HUES6 (cell line): ENCODE data around the gene ANTXR1.

ENCODE experiments used
- H3K27ac ChIP-seq: 2 replicates; pipeline ENCODE4 v1.7.0; 2013; ENCODE audit warnings: low read depth, mild to moderate bottlenecking, low read length, inconsistent platforms
- H3K27me3 ChIP-seq: 2 replicates; pipeline ENCODE4 v1.6.1; 2013; ENCODE audit warnings: low read length; ENCODE audit not compliant: control insufficient read depth, insufficient read depth
- H3K36me3 ChIP-seq: 2 replicates; pipeline ENCODE4 v1.6.1; 2013; ENCODE audit warnings: low read length; ENCODE audit not compliant: control insufficient read depth, insufficient read depth
- H3K4me1 ChIP-seq: 2 replicates; pipeline ENCODE4 v1.6.1; 2013; ENCODE audit warnings: low read length; ENCODE audit not compliant: control insufficient read depth, insufficient read depth
- H3K4me3 ChIP-seq: 2 replicates; pipeline ENCODE4 v1.5.1; 2013; ENCODE audit warnings: low read depth, low read length
- H3K9ac ChIP-seq: one replicate; pipeline ENCODE4 v1.6.1; 2013; ENCODE audit warnings: mild to moderate bottlenecking, low read length
- H3K9me3 ChIP-seq: 2 replicates; pipeline ENCODE4 v1.6.1; 2013; ENCODE audit warnings: low read depth, low read length; ENCODE audit not compliant: control insufficient read depth, insufficient read depth

ANTXR1 gene

DNA sequence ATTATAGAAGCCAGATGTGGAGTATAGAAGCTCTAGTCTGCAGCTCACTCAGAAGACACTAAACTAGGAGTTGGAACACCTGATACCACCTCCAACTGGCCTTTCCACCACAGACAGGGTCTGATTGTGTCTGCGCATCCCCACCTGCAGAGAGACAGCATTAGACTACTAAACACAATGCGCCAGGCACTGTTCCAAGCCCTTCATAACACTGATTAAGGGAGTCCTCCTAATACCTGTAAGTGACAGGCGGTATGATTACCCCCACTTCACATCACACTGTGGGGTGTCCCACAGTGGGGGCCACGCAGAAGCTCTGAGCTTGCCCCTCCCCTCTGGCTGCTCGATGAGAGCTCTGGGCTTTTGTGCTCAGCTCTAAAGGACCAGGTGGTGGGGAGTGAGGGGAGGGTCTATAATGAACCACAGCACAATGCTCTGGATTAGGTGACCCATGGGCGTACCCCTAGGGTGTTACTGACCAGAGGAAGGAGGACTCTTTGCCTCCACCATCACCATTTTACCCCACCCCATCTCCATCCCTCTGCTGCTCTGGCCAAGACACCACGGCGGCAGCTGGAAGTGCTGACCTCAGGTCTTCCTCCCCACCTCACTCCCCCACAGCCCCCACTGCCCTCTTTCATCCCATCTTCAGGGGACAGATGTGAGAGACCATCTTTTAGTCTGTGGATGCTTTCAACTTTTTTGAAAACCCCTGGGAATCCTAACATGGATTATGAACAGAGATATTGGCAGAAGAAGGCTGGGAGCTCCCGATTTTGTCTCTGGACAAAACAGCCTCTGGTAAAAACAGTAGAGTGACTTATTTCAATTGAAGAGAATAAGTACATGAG is 228.9 kb downstream of the ANTXR1 start:
- Histone ChIP-seq H3K9me3 (no peaks in the 10 kb centered on the region), H3K4me1 (no peaks in the 10 kb centered on the region), H3K9ac (no peak overlapping the region), H3K4me3 (no peak overlapping the region), H3K27ac (no peak overlapping the region), H3K36me3 (peaks cover 8% of the 10 kb centered on the region; the same call in 1 of the 2 replicates), H3K27me3 (no peaks in the 10 kb centered on the region)

DNA sequence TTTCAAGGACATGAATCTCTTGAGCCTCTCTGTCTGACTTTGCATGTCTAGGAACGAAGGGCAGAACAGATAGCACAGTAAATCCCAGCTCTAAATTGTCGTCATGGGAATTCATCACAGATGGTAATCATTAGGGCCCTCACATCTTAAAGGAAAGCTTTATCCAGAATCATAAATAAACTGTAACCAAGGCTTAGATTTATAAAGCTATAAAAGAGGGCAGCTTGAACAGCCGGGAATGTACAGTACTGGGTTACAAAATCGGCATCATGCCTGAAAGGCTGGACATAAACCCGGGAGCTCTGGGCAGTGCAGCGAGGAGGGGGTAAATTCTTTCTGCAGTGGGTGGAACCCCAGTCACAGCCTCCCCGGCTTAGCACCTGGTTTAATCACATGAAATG is 229.7 kb downstream of the ANTXR1 start:
- no peaks in the 10 kb centered on the region for H3K9me3 ChIP-seq
- no peak overlapping the region for H3K9ac ChIP-seq
- H3K4me3 ChIP-seq, result no peak overlapping the region
- H3K36me3 ChIP-seq, result peaks cover 12% of the 10 kb centered on the region; the same call in 1 of the 2 replicates
- H3K4me1 ChIP-seq, result no peaks in the 10 kb centered on the region
- H3K27ac ChIP-seq, result no peak overlapping the region
- no peaks in the 10 kb centered on the region for H3K27me3 ChIP-seq

DNA sequence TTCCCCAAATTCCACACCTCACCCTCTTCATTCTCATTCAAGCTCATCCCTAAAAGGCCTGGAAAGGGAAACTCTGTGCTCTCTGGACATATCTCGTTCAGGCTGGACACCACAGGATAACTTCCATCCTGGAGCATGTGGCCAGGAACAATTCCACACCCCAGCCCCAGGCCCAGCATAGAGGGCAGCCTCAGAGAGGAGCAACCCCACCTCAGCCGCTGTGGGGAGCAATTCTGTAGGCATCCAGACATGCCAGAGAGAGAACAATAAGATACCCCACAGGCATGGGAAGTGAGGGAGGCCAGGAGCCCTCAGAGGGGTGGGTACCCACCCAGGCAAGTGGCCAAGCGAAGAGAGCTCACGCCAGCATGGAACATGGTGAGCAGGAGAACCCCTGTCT is 230.7 kb downstream of the ANTXR1 start:
- Histone ChIP-seq H3K36me3 (peaks cover 12% of the 10 kb centered on the region; the same call in 1 of the 2 replicates), H3K4me1 (no peaks in the 10 kb centered on the region), H3K27ac (no peak overlapping the region), H3K27me3 (no peaks in the 10 kb centered on the region), H3K9me3 (no peaks in the 10 kb centered on the region), H3K9ac (no peak overlapping the region), H3K4me3 (no peak overlapping the region)

- no peaks in the 10 kb centered on the region for H3K4me1 ChIP-seq
- no peak overlapping the region for H3K27ac ChIP-seq
- H3K4me3 ChIP-seq, result no peak overlapping the region
- H3K9me3 ChIP-seq, result no peaks in the 10 kb centered on the region
- H3K36me3 ChIP-seq, result peaks cover 12% of the 10 kb centered on the region; the same call in 1 of the 2 replicates
- H3K9ac ChIP-seq, result no peak overlapping the region
- no peaks in the 10 kb centered on the region for H3K27me3 ChIP-seq
These were observed 231.9 kb downstream of the ANTXR1 start for GRCh38 chr2:69244882-69245281.

DNA sequence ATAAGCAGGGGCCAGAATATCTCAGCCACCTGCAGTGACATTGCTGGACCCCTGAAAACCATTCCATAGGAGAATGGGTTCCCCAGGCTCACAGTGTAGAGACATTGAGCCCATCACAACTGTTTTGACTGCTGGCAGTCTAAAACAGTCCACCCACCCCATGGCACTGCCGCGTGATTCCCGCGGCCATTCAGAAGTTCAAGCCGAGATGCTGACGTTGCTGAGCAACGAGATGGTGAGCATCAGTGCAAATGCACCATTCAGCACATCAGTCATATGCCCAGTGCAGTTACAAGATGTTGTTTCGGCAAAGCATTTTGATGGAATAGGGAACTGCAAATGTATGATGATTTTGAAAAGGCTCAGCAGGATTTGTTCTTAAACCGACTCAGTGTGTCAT is 234.6 kb downstream of the ANTXR1 start:
- H3K4me3 ChIP-seq, result no peak overlapping the region
- peaks cover 12% of the 10 kb centered on the region; the same call in 1 of the 2 replicates for H3K36me3 ChIP-seq
- H3K9me3 ChIP-seq, result no peaks in the 10 kb centered on the region
- H3K9ac ChIP-seq, result no peak overlapping the region
- no peaks in the 10 kb centered on the region for H3K4me1 ChIP-seq
- H3K27me3 ChIP-seq, result no peaks in the 10 kb centered on the region
- no peak overlapping the region for H3K27ac ChIP-seq

GRCh38 chr2:69248232-69248631 is 235.3 kb downstream of the ANTXR1 start:
- H3K27me3 ChIP-seq, result no peaks in the 10 kb centered on the region
- H3K9me3 ChIP-seq, result no peaks in the 10 kb centered on the region
- peaks cover 12% of the 10 kb centered on the region; the same call in 1 of the 2 replicates for H3K36me3 ChIP-seq
- H3K4me3 ChIP-seq, result no peak overlapping the region
- H3K27ac ChIP-seq, result no peak overlapping the region
- H3K4me1 ChIP-seq, result no peaks in the 10 kb centered on the region
- no peak overlapping the region for H3K9ac ChIP-seq

DNA sequence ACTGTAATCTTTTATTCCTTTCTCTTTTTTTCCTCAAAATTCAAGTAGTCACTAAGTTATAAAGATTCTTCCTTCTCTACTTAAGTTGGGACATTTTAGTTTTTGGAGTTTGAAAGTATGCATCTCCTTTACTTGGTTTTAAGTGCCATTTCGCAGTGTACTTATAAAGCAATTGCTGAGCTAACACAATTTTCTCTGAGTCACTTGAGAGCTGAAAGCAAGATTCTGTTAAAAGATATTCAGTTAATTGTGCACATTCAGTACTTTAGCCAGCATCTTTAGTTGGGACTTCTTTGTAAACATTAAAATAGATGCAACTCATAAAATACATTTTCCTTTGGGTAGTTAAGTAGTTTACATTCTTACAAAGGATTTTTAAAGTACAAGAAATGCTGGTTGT is 238.0 kb downstream of the ANTXR1 start:
- H3K36me3 ChIP-seq, result peaks cover 8% of the 10 kb centered on the region; the same call in 1 of the 2 replicates
- H3K4me3 ChIP-seq, result no peak overlapping the region
- no peaks in the 10 kb centered on the region for H3K4me1 ChIP-seq
- H3K27ac ChIP-seq, result no peak overlapping the region
- H3K9me3 ChIP-seq, result no peaks in the 10 kb centered on the region
- H3K27me3 ChIP-seq, result no peaks in the 10 kb centered on the region
- no peak overlapping the region for H3K9ac ChIP-seq

DNA sequence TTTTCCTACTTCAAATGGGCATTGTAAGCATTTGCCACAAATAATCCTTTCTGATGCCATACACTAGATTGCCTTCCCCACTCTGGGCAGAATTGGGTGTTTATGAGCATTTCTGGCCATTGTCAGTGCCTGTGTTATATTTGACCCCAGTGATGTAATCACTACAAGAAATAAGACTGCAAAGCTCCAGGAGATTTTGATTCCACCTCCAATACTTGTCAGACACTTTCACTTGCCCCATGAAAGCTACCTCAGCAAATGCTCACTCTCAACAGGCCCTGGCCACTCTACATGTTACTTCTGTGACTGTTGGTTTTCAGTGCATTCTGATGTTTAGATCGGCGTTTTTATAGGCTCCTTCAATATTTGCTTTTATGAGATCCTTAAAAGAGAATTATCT is 239.0 kb downstream of the ANTXR1 start:
- Histone ChIP-seq H3K4me1 (no peaks in the 10 kb centered on the region), H3K36me3 (peaks cover 4% of the 10 kb centered on the region; the same call in 1 of the 2 replicates), H3K9ac (no peak overlapping the region), H3K9me3 (no peaks in the 10 kb centered on the region), H3K27ac (no peak overlapping the region), H3K27me3 (no peaks in the 10 kb centered on the region), H3K4me3 (no peak overlapping the region)

DNA sequence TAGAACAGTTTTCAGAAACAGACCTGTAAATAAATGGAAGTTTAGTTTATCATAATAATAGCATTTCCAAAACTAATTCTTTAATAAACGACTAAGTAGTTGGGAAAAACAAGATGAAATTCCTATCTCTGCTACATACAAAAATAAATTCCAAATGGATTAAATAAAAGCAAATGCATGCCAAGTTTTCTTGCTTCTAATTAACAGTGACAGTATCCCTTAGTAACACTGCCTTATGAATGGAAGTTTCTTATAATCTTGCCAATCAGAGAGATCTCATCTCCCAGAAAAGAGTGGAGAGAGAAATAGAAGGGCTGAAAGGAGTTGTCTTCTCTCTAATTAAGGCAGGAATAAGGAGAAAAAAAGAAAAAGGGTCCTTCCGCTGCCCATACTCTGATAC is 240.1 kb downstream of the ANTXR1 start:
- H3K27me3 ChIP-seq, result no peaks in the 10 kb centered on the region
- no peak overlapping the region for H3K27ac ChIP-seq
- no peaks in the 10 kb centered on the region for H3K36me3 ChIP-seq
- H3K4me3 ChIP-seq, result no peak overlapping the region
- H3K9me3 ChIP-seq, result no peaks in the 10 kb centered on the region
- no peaks in the 10 kb centered on the region for H3K4me1 ChIP-seq
- no peak overlapping the region for H3K9ac ChIP-seq

GRCh38 chr2:69253611-69254301 is 240.8 kb downstream of the ANTXR1 start:
- Histone ChIP-seq H3K36me3 (no peaks in the 10 kb centered on the region), H3K27ac (no peak overlapping the region), H3K27me3 (no peaks in the 10 kb centered on the region), H3K9ac (no peak overlapping the region), H3K9me3 (0 out of 2 replicates have a peak, but pooled peaks cover 5% of the 10 kb centered on the region), H3K4me1 (no peaks in the 10 kb centered on the region), H3K4me3 (no peak overlapping the region)

DNA sequence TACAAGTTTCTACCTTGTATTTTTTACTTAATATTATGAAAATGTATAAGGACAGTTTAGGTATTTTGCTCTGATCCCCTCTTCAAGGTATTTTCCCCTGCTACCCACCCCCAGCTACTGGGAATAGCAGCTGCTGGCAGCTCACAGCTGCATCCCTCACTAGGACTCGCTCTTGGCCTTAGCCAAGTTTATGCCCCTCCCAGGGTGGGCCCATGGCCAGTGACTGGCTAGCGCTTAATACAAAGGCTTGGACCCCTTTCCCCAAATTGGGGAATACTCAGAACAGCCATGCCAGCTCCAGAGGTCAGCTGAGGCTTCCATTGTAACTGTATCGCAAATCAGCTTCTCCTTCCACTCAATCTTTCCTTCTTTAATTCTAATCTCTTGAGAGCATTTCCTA is 242.8 kb downstream of the ANTXR1 start:
- H3K9me3 ChIP-seq, result peaks cover 22% of the 10 kb centered on the region
- H3K4me3 ChIP-seq, result no peak overlapping the region
- H3K27me3 ChIP-seq, result no peaks in the 10 kb centered on the region
- no peak overlapping the region for H3K9ac ChIP-seq
- no peak overlapping the region for H3K27ac ChIP-seq
- H3K36me3 ChIP-seq, result no peaks in the 10 kb centered on the region
- H3K4me1 ChIP-seq, result no peaks in the 10 kb centered on the region
